Mammary epithelial cell (primary cell): ENCODE results near the gene TMEM91.

Experiments
- CTCF ChIP-seq, 2 donors: IDR thresholded peaks in 1 of 2; conservative IDR thresholded peaks in 1 of 2; 2 replicates each; pipeline ENCODE4 v1.5.1; 2011 to 2012; ENCODE audit warnings: inconsistent platforms in 2 of 2, low read length in 2 of 2, mild to moderate bottlenecking in 2 of 2, control low read depth in 1 of 2, low read depth in 1 of 2; ENCODE audit not compliant: insufficient read depth in 1 of 2; ENCODE audit errors: extremely low read depth in 1 of 2
- EZH2 ChIP-seq: IDR thresholded peaks from 2 replicates; pipeline ENCODE4 v1.6.1; 2012; ENCODE audit warnings: low read length, inconsistent platforms, borderline replicate concordance

GRCh38 chr19:41363753-41364523 is 12.4 kb upstream of the TMEM91 start, which contains the start of gene B9D2:
- TF ChIP-seq CTCF (conservative IDR thresholded peaks at IDR 0.05 in 1 of 2, IDR thresholded peaks at IDR 0.05 in 1 of 2; ENCODE audit: extremely low read depth in 1 of 2, insufficient read depth in 1 of 2, low read depth in 1 of 2, low read length in 2 of 2) (no peak), EZH2 (no peak)
